Cerebellar cortex (tissue), 1 donor: ENCODE measurements around the gene PRR15.

ENCODE experiments used
- DNase-seq: peaks from one replicate; pipeline ENCODE4 v3.0.0-alpha.2; 2015; ENCODE audit warnings: low spot score

The PRR15 gene

GRCh38 chr7:29569648-29570047 lies 6.0 kb downstream of the PRR15 start:
- DNase-seq, result no peak

- DNase-seq, result no peak
Measured at GRCh38 chr7:29572558-29572957, 8.9 kb downstream of the PRR15 start.

GRCh38 chr7:29573567-29573966 lies 9.9 kb downstream of the PRR15 start:
- no peak for DNase-seq

- DNase-seq, result no peak
Measured at GRCh38 chr7:29574659-29575058, 11.0 kb downstream of the PRR15 start.

- no peak for DNase-seq
Measured at GRCh38 chr7:29587195-29587808, 23.7 kb downstream of the PRR15 start.

- DNase-seq, result no peak
Measured at GRCh38 chr7:29588212-29588611, 24.6 kb downstream of the PRR15 start.

- DNase-seq, result peak; percentile 10
Measured at GRCh38 chr7:29588900-29589696, 25.5 kb downstream of the PRR15 start.

GRCh38 chr7:29592866-29593265 lies 29.2 kb downstream of the PRR15 start:
- DNase-seq, result no peak

- no peak for DNase-seq
Measured at GRCh38 chr7:29593459-29593858, 29.8 kb downstream of the PRR15 start.

GRCh38 chr7:29596593-29597178 lies 33.1 kb downstream of the PRR15 start:
- DNase-seq, result no peak

- DNase-seq, result no peak
Measured at GRCh38 chr7:29597266-29597665, 33.6 kb downstream of the PRR15 start.

GRCh38 chr7:29598137-29598536 lies 34.5 kb downstream of the PRR15 start:
- no peak for DNase-seq

GRCh38 chr7:29598613-29599012 lies 35.0 kb downstream of the PRR15 start:
- no peak for DNase-seq

- no peak for DNase-seq
Measured at GRCh38 chr7:29599026-29599425, 35.4 kb downstream of the PRR15 start.

GRCh38 chr7:29600661-29601060 lies 37.0 kb downstream of the PRR15 start:
- DNase-seq, result no peak

- no peak for DNase-seq
Measured at GRCh38 chr7:29604052-29604451, 40.4 kb downstream of the PRR15 start.

- DNase-seq, result no peak
Measured at GRCh38 chr7:29604702-29605101, 41.1 kb downstream of the PRR15 start.

- no peak for DNase-seq
Measured at GRCh38 chr7:29605671-29606070, 42.0 kb downstream of the PRR15 start.

- DNase-seq, result no peak
Measured at GRCh38 chr7:29606287-29606721, 42.7 kb downstream of the PRR15 start.

GRCh38 chr7:29606830-29607229 lies 43.2 kb downstream of the PRR15 start:
- DNase-seq, result no peak

GRCh38 chr7:29607259-29607658 lies 43.6 kb downstream of the PRR15 start:
- DNase-seq, result no peak

- no peak for DNase-seq
Measured at GRCh38 chr7:29607889-29608288, 44.3 kb downstream of the PRR15 start.
